MM.1S (cell line): ENCODE data around the gene AGBL1.

Source experiments
- DNase-seq: peaks from one replicate; pipeline ENCODE4 v3.0.0-alpha.2; 2015
- H2AFZ ChIP-seq: fragments of 300-600 bp; sonication (generic); 2 replicates; pipeline ENCODE4 v1.6.0; 2016; ENCODE audit warnings: antibody characterized with exemption, low read length
- H3F3A ChIP-seq: fragments of 300-600 bp; sonication (generic); 2 replicates; pipeline ENCODE4 v1.6.1; 2016; ENCODE audit warnings: mild to moderate bottlenecking, antibody characterized with exemption, low read length, moderate library complexity, mixed read lengths; ENCODE audit not compliant: insufficient read depth
- H3K27ac ChIP-seq: fragments of 300-600 bp; sonication (generic); 2 replicates; pipeline ENCODE4 v1.5.1; 2016; ENCODE audit warnings: mild to moderate bottlenecking, low read length
- H3K27me3 ChIP-seq: fragments of 300-600 bp; sonication (generic); replicated peaks from 2 replicates; pipeline ENCODE4 v1.6.0; 2016; ENCODE audit warnings: low read length; ENCODE audit not compliant: insufficient read depth
- H3K36me3 ChIP-seq: fragments of 300-600 bp; sonication (generic); replicated peaks from 2 replicates; pipeline ENCODE4 v1.6.1; 2016; ENCODE audit warnings: mild to moderate bottlenecking, low read length, mixed read lengths; ENCODE audit not compliant: insufficient read depth
- H3K4me1 ChIP-seq: fragments of 300-600 bp; sonication (generic); 2 replicates; pipeline ENCODE4 v1.6.1; 2016; ENCODE audit warnings: low read length, mixed read lengths
- H3K4me2 ChIP-seq: fragments of 300-600 bp; sonication (generic); 2 replicates; pipeline ENCODE4 v1.6.0; 2016; ENCODE audit warnings: low read depth, low read length
- H3K4me3 ChIP-seq: fragments of 300-600 bp; sonication (generic); 2 replicates; pipeline ENCODE4 v1.5.1; 2016; ENCODE audit warnings: low read length, mixed read lengths
- H3K79me2 ChIP-seq: fragments of 300-600 bp; sonication (generic); 2 replicates; pipeline ENCODE4 v1.6.1; 2016; ENCODE audit warnings: mixed run types, low read length, mixed read lengths
- H3K9ac ChIP-seq: fragments of 300-600 bp; sonication (generic); 2 replicates; pipeline ENCODE4 v1.6.1; 2016; ENCODE audit warnings: low read length, mixed read lengths
- H3K9me2 ChIP-seq: fragments of 300-600 bp; sonication (generic); replicated peaks from 2 replicates; pipeline ENCODE4 v1.6.1; 2016; ENCODE audit warnings: mild to moderate bottlenecking, low read length, mixed read lengths; ENCODE audit not compliant: insufficient read depth
- H3K9me3 ChIP-seq: fragments of 300-600 bp; sonication (generic); replicated peaks from 2 replicates; pipeline ENCODE4 v1.6.1; 2016; ENCODE audit warnings: mild to moderate bottlenecking, low read length, mixed read lengths; ENCODE audit not compliant: insufficient read depth
- H4K20me1 ChIP-seq: fragments of 300-600 bp; sonication (generic); 2 replicates; pipeline ENCODE4 v1.6.1; 2016; ENCODE audit warnings: mild to moderate bottlenecking, low read length, moderate library complexity, mixed read lengths; ENCODE audit not compliant: insufficient read depth
- CTCF ChIP-seq: fragments of 300-600 bp; sonication (generic); IDR thresholded peaks from 2 replicates; pipeline ENCODE4 v1.5.1; 2016; ENCODE audit warnings: antibody characterized with exemption, low read length, mixed read lengths
- EZH2 ChIP-seq: fragments of 300-600 bp; sonication (generic); optimal IDR thresholded peaks from 2 replicates; pipeline ENCODE3; 2017; ENCODE audit warnings: low read depth, mild to moderate bottlenecking, antibody characterized with exemption, low read length, mixed read lengths
- EZH2phosphoT487 ChIP-seq: fragments of 300-600 bp; sonication (generic); IDR thresholded peaks from 2 replicates; pipeline ENCODE4 v1.6.1; 2018; ENCODE audit warnings: antibody characterized with exemption, low read length

AGBL1 gene

GRCh38 chr15:86608461-86609205, 529.0 kb downstream of the AGBL1 start:
- Histone ChIP-seq H3K36me3 (no peaks in the 10 kb centered on the region), H3K4me1 (0 out of 2 replicates have a peak, but pooled peaks cover 3% of the 10 kb centered on the region), H3K4me2 (no peak overlapping the region), H3F3A (no peaks in the 10 kb centered on the region), H3K9me3 (no peaks in the 10 kb centered on the region), H3K79me2 (no peaks in the 10 kb centered on the region), H4K20me1 (no peaks in the 10 kb centered on the region), H2AFZ (no peak overlapping the region), H3K27ac (no peak overlapping the region), H3K4me3 (no peak overlapping the region), H3K9ac (no peak overlapping the region), H3K27me3 (no peaks in the 10 kb centered on the region), H3K9me2 (no peaks in the 10 kb centered on the region)
- no peak for TF ChIP-seq CTCF
- no peak for TF ChIP-seq EZH2phosphoT487
- TF ChIP-seq EZH2, result no peak
- DNase-seq, result no peak

- no peak overlapping the region for H3K9ac ChIP-seq
- H3K36me3 ChIP-seq, result no peaks in the 10 kb centered on the region
- H3K4me2 ChIP-seq, result no peak overlapping the region
- no peak for DNase-seq
- H3K9me3 ChIP-seq, result no peaks in the 10 kb centered on the region
- no peak overlapping the region for H3K4me3 ChIP-seq
- no peak overlapping the region for H2AFZ ChIP-seq
- no peak overlapping the region for H3K27ac ChIP-seq
- H4K20me1 ChIP-seq, result no peaks in the 10 kb centered on the region
- no peaks in the 10 kb centered on the region for H3F3A ChIP-seq
- H3K9me2 ChIP-seq, result no peaks in the 10 kb centered on the region
- no peaks in the 10 kb centered on the region for H3K79me2 ChIP-seq
- H3K27me3 ChIP-seq, result no peaks in the 10 kb centered on the region
- 0 out of 2 replicates have a peak, but pooled peaks cover 3% of the 10 kb centered on the region for H3K4me1 ChIP-seq
- TF ChIP-seq EZH2phosphoT487 (no peak), EZH2 (no peak)
These were observed 529.6 kb downstream of the AGBL1 start for GRCh38 chr15:86609275-86609674.

GRCh38 chr15:86610038-86610437, 530.4 kb downstream of the AGBL1 start:
- H3K9me3 ChIP-seq, result no peaks in the 10 kb centered on the region
- no peak overlapping the region for H3K27ac ChIP-seq
- no peaks in the 10 kb centered on the region for H3F3A ChIP-seq
- no peak for DNase-seq
- no peaks in the 10 kb centered on the region for H4K20me1 ChIP-seq
- H3K36me3 ChIP-seq, result no peaks in the 10 kb centered on the region
- H3K4me1 ChIP-seq, result 0 out of 2 replicates have a peak, but pooled peaks cover 3% of the 10 kb centered on the region
- no peak overlapping the region for H2AFZ ChIP-seq
- no peaks in the 10 kb centered on the region for H3K79me2 ChIP-seq
- no peak overlapping the region for H3K4me2 ChIP-seq
- H3K4me3 ChIP-seq, result no peak overlapping the region
- no peaks in the 10 kb centered on the region for H3K27me3 ChIP-seq
- H3K9me2 ChIP-seq, result no peaks in the 10 kb centered on the region
- TF ChIP-seq EZH2phosphoT487 (no peak), CTCF (no peak), EZH2 (no peak)
- H3K9ac ChIP-seq, result no peak overlapping the region
